HEK293 (cell line): ENCODE results near the gene CCL18.

Experiments
- CTCF ChIP-seq: fragments of 450-650 bp; formaldehyde crosslinking; IDR thresholded peaks from 2 replicates; pipeline ENCODE4 v1.5.1; 2016; ENCODE audit warnings: missing biosample characterization, missing genetic modification characterization
- FEZF1 ChIP-seq: fragments of 450-650 bp; formaldehyde crosslinking; IDR thresholded peaks from 2 replicates; pipeline ENCODE4 v1.5.1; 2016; ENCODE audit warnings: missing biosample characterization, missing genetic modification characterization
- MZF1 ChIP-seq: fragments of 450-650 bp; formaldehyde crosslinking; IDR thresholded peaks from 2 replicates; pipeline ENCODE4 v1.5.1; 2017; ENCODE audit warnings: missing biosample characterization, missing genetic modification characterization, borderline replicate concordance
- SP7 ChIP-seq: fragments of 450-650 bp; formaldehyde crosslinking; IDR thresholded peaks from 2 replicates; pipeline ENCODE4 v1.5.1; 2016; ENCODE audit warnings: missing biosample characterization, missing genetic modification characterization
- YY1 ChIP-seq: fragments of 450-650 bp; formaldehyde crosslinking; IDR thresholded peaks from 2 replicates; pipeline ENCODE4 v1.5.1; 2018; ENCODE audit warnings: missing biosample characterization, missing genetic modification characterization
- ZNF24 ChIP-seq: fragments of 450-650 bp; formaldehyde crosslinking; IDR thresholded peaks from 2 replicates; pipeline ENCODE4 v1.5.1; 2016; ENCODE audit warnings: missing biosample characterization, missing genetic modification characterization
- ZNF274 ChIP-seq, 2 experiments: fragments of 200-500 bp in 1 of 2; fragments of 450-650 bp in 1 of 2; sonication (Bioruptor generic) in 1 of 2; formaldehyde crosslinking in 1 of 2; IDR thresholded peaks; 2 replicates each; pipeline versions ENCODE4 v1.5.1 to v1.6.1; 2014 to 2016; ENCODE audit warnings: borderline replicate concordance in 1 of 2, inconsistent platforms in 1 of 2, low read length in 1 of 2, missing biosample characterization in 1 of 2, missing genetic modification characterization in 1 of 2
- ZNF76 ChIP-seq: fragments of 450-650 bp; formaldehyde crosslinking; IDR thresholded peaks from 2 replicates; pipeline ENCODE4; 2016; ENCODE audit warnings: low read depth, missing biosample characterization, missing genetic modification characterization, borderline replicate concordance
- TF ChIP-seq, protein P1 (sequence below): fragments of 450-650 bp; formaldehyde crosslinking; IDR thresholded peaks from 2 replicates; pipeline ENCODE4 v1.5.1; 2016; ENCODE audit warnings: missing biosample characterization, missing genetic modification characterization
- TF ChIP-seq, protein P2 (sequence below): fragments of 450-650 bp; formaldehyde crosslinking; IDR thresholded peaks from 2 replicates; pipeline ENCODE4 v1.5.1; 2016; ENCODE audit warnings: missing biosample characterization, missing genetic modification characterization

- TF ChIP-seq, protein P1, sequence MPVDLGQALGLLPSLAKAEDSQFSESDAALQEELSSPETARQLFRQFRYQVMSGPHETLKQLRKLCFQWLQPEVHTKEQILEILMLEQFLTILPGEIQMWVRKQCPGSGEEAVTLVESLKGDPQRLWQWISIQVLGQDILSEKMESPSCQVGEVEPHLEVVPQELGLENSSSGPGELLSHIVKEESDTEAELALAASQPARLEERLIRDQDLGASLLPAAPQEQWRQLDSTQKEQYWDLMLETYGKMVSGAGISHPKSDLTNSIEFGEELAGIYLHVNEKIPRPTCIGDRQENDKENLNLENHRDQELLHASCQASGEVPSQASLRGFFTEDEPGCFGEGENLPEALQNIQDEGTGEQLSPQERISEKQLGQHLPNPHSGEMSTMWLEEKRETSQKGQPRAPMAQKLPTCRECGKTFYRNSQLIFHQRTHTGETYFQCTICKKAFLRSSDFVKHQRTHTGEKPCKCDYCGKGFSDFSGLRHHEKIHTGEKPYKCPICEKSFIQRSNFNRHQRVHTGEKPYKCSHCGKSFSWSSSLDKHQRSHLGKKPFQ: no peak
- TF ChIP-seq CTCF (no peak), YY1 (tag by site-specific recombination) (no peak), ZNF24 (tag by site-specific recombination) (no peak), FEZF1 (tag by site-specific recombination) (no peak), MZF1 (tag by site-specific recombination) (no peak), ZNF274 (IDR thresholded peaks at IDR 0.05; ENCODE audit: low read length) (no peak), ZNF274 (tag by site-specific recombination; IDR thresholded peaks at IDR 0.05; ENCODE audit: borderline replicate concordance) (no peak), ZNF76 (no peak), SP7 (no peak)
- TF ChIP-seq, protein P2, sequence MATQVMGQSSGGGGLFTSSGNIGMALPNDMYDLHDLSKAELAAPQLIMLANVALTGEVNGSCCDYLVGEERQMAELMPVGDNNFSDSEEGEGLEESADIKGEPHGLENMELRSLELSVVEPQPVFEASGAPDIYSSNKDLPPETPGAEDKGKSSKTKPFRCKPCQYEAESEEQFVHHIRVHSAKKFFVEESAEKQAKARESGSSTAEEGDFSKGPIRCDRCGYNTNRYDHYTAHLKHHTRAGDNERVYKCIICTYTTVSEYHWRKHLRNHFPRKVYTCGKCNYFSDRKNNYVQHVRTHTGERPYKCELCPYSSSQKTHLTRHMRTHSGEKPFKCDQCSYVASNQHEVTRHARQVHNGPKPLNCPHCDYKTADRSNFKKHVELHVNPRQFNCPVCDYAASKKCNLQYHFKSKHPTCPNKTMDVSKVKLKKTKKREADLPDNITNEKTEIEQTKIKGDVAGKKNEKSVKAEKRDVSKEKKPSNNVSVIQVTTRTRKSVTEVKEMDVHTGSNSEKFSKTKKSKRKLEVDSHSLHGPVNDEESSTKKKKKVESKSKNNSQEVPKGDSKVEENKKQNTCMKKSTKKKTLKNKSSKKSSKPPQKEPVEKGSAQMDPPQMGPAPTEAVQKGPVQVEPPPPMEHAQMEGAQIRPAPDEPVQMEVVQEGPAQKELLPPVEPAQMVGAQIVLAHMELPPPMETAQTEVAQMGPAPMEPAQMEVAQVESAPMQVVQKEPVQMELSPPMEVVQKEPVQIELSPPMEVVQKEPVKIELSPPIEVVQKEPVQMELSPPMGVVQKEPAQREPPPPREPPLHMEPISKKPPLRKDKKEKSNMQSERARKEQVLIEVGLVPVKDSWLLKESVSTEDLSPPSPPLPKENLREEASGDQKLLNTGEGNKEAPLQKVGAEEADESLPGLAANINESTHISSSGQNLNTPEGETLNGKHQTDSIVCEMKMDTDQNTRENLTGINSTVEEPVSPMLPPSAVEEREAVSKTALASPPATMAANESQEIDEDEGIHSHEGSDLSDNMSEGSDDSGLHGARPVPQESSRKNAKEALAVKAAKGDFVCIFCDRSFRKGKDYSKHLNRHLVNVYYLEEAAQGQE: no peak
These were observed 25.3 kb downstream of the CCL18 start for GRCh38 chr17:36089339-36089865.
